HG02973 (cell line): ENCODE data around the gene TRIM47.

Experiments used
- ATAC-seq: cut with Tn5 transposase; IDR thresholded peaks from one replicate; pipeline ENCODE4 v1.9.1; 2021; ENCODE audit warnings: moderate library complexity; ENCODE audit not compliant: unreplicated experiment

Gene TRIM47

DNA sequence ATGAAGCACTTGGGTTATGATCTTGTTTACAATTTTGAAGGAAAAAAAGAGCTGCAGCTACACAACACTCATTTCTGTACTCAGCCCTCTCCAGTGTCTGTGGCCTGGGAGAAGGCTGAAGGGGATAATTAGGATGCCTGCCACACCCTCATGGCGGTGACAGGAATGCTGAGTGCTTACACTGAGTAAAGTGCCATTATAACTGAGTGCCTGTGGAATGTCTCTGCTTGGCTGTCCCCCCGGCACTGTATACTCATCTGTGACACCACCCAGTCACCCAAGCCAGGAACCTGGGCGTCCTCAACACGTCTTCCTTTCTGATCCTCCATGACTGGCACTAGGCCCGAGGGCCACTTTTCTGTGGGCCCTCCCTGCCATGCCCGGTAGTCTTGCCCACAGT lies 29.8 kb upstream of the TRIM47 start:
- no peak for ATAC-seq

DNA sequence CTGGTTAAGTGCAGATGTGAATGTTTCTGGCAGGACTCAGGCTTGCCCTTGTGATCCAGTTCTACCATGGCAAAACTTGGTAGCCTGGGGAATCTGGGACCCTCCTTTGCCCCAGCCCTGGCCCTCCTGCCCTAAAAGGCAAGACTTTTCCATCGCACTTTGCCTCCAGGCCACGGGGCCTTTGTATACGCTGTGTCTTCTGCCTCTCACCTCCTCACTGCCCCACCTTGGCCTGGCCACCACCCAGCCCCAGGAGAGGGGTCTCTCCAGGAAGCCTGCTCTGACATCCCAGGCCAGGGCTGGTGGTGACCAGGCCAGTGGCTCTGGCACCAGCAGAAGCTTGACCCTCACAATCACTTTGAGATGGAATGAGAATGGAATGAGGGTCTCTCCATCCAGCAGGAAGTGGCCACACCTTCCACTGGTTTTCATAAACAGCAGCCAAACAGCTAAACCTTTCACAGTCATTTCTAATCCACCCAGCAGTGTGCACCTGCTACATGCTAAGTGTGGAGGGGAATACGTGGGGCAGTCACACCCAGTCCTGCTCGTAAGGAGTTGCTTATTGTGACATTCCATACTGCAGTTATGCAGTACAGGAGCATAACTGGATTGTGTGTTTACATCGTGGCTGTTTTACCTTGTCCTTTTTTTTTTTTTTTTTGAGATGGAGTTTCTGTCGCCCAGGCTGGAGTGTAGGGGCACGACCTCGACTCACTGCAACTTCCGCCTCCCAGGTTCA lies 27.9 kb upstream of the TRIM47 start:
- ATAC-seq = no peak

DNA sequence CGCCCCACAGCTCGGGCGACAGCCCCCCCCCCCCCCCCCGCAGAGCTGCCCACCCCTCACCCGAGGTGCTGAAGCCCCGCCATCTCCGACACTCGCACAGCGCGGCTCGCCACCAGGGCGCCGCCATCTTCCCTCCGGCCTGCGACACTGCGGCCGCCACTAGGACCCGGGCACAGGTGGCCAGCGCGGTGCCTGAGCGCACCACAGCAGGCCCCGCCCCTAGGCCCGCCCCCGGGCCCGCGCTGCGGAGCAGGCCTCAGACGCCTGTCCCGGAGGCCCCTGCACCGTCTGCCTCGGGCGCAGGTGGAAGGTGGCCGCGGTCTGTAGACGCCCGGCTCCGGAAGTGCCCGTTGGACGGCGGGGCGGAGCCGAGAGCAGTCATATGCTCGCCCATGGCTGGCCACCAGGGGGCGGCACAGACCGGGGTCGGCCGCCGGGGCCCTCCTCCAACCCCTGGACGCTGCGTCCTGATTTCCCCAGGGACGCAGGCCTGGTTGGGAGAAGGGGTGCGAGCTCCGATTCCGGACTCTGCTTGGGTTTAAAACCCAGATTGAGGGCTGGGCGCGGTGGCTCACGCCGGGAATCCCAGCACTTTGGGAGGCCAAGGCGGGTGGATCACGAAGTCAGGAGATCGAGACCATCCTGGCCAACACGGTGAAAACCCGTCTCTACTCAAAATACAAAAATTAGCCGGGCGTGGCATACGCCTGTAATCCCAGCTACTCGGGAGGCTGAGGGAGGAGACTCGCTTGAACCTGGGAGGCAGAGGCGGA lies 26.6 kb upstream of the TRIM47 start, which contains the start of gene MRPL38:
TSS of gene MRPL38 (minus strand) at position 136 of the 773 bp plus-strand sequence. CDS start at position 127, 9 bp downstream.
- peak; percentile 85 for ATAC-seq

DNA sequence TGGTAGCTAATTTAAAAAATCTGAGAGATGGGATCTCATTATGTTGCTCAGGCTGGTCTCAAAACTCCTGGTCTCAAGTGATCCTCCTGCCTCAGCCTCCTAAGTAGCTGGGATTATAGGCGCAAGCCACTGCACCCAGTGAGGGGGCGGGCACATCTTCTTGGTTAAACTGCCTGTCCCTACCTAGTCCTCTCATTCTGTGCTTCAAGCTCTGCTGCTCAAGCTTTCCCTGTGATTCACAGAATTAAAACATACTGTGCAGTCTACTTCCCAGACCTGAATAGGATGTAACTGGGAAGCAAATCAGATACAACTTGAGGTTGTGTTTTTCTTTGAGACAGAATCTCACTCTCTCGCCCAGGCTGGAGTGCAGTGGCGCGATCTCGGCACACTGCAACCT lies 24.0 kb upstream of the TRIM47 start:
- no peak for ATAC-seq

DNA sequence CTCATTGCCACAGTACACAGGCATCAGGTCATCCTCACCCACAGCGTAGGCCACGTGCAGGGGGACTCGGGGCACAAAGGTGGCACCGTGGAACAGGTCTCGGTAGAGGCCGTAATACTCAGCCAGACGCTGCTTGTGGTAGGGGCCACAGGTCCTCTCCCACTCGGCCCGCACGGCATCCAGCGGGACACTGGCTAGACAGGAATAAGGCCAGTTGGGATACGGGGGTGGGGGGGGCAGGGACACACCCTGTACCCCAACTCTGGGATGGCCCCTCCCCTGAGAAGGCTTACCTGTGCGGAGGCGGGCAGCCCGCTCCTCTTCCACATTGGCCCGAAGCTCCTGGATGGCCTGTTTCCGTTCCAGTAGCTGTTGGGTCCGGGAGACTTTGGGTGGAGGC lies 23.3 kb upstream of the TRIM47 start:
- no peak for ATAC-seq

DNA sequence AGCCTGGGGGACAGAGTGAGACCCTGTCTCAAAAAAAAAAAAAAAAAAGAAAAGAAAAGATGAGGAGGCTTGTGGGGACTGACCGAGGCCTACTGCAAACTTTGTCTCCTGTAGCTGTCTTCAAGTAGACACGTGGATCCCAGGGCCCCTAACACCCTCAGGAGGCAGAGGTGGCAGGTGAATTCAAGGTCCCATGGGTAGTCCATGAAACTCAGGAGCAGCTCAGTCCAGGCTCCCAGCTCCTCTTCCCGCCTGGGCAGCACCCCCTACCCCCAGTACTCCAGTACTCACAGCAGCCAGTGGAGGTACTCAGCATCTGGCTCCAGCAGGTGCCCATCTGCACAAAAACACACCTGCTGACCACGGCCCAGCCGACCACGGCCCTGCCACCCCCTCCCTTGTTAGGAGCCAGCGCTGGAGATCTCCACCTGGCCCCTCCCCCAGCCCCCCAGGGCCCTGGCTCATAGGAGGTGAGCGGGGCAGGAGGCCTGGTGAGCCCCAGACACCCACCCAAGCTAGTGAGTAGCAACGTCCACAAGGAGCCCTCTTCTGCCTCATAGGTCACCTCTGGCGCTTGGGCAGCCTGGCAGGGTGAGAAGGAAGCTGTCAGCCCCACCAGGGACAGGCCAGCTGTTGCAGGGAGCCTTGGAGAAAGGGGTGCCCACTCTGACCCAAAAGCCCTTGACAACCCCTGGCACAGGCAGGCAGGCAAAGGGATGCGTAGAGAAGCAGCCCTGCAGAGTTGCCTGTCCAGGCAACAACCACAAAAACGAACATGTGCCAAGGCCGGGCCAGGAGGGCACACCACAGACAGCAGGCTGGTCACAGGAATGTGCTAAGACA lies 22.5 kb upstream of the TRIM47 start:
- no peak for ATAC-seq

DNA sequence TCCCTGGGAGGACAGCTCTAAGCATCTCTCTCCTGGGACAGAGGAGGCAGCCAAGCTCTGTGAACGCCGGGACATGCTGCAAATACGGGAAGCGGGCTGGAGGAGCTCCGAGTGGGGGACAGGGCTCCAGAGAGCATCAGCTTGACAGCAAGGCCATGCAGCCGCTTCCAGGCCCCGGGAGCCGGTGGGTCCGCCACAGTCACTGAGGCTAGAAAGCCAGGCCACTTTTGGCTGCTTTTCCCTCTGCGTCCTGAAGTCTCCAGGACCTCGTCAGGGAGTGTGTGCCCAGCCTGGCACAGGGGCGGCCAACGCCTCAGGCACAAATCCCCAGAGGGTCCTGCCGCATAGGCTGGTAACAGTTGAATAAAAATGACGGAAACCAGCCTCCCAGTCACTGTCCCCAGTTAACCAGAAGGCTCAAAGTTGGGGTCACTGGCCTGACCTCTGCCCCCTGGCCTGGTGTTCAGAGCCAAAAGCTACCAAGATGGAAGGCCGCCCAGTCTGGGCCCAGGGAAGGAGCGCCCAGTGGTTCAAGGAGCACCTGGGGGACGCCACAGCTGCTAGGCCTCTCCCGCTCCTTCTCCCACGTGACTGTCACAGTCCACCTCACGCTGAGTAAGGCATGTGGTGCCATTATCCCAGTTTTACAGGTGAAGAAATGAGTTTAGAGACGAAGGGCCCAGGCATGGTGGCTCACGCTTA lies 21.5 kb upstream of the TRIM47 start:
- no peak for ATAC-seq

DNA sequence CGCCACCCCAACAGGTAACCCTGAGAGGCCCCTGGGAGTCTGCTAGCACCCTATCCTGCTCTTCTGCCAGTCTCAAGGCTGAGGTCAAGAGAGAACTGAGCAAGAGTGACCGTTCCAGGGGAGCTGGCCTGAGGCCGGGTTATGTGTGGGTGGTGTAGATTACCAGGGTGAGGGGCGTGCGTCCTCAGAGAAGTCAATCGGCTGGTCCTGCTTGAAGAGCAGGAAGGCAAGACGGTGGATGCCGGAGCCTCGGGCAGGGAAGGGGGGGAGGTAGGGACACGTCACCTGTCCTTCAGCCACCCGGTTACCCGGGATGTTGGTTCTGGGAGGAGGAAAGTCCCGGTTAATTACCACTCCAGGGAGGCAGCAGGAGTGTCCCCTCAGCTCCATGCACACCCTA lies 21.0 kb upstream of the TRIM47 start:
- ATAC-seq = no peak

DNA sequence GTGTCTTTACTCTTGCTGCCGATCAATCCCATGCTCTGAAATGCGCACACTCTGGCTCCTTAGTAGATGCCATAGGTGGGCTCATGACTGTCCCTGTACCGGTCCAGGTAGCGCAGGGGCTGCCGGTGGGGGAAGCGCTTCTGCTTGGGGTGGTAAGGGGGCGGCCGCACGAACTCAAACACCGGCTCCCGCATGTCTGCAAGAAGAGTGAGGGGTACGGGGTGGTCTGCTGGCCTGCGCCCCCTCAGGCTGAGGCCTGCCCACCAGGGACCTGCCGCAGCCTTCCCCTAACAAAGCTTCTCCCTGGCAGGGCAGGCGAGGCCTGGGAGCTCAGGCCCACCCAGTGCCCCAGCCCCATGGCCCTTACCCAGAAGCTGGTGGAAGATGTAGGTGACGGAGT lies 20.4 kb upstream of the TRIM47 start:
- no peak for ATAC-seq

DNA sequence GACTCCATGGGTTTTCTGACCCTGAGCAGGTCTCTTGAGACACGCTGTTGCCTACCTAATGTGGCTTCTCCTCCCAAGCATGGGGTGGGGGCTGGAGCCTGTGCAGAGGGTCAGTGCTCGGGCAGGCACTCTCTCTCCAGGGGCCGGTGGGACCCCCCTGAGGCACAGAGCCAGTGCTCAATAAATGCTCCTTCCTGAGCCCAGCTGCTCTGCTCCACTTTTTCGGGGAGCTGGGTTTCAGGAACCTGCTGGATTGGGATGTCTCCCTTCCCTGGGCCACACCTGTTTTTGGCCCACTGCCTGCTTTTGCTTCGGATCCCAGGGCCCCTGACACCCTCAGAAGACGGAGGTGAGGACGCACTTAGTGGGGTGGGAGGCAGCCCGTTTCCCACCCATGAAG lies 19.7 kb upstream of the TRIM47 start:
- no peak for ATAC-seq

DNA sequence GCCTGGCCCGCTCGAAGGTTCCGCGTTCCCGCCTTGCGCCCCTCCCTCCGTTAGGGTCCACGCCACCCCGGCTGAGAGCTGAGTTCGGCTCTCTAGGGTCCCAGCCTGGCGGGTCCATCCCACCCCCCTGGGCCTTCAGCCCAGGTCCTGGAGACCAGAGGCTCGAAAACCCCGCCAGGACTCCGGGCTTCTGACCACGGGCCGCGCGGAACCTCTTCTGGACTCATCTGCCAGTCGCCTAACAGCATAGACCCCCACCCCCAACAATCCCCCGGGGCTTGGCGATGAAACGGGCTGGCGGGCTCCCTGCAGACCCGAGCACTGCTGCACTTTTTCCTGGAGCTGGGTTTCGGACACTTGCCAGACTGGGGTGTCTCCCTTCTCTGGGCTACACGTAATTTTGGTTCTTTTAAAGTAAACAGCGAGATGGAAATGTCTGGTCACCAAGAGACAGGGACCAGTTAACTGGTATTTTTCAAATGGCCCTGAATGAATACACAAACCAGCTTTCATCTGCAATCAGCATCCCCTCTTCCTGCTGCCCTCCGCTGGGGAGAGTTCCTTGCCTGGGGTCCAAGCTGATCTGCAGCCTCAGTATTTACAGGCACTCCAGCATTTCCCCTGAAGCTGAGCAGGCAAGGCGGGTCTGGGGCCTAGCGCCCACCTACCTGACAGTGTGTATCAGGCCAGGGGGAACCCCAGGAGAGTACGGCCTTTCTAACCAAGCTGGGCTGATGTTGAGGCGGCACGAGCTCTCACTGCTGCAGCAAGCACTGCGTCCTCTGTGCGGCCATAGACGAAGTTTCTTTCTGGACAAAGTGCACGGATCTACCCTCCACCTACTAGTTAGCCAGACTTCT lies 19.0 kb upstream of the TRIM47 start:
- ATAC-seq = no peak

DNA sequence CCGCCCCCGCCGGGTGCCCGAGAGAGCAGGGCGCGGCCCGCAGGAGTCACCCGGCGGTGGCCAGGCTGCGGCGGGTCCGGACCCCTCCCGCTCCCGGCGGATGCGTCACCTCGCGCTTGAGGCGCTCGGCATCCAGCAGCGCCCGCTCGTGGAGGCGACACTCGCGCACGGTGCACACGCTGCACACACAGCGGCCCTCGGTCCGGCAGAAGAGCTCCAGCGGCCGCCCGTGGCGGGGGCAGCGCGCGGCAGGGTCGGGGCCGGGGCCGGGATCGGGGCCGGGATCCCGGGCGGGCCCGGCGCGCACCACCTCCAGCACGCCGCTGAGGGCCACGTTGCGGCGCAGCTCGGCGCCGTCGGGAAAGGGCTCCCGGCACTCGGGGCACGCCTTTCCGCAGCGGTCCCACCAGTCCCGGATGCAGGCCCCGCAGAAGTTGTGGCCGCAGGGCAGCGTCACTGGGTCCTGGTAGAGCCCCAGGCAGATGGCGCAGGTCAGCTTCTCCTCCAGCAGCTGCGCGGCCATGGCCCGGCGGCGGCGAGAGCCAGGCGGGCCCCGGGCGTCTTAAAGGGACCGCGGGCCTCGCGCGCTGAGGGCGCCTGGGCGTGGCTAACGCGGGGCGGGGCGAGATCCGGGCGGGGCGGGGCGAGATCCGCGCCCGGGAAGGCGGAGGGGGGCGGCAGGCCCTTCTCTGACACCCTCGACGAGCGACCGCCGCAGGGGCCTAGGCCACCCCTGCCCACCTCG lies 18.2 kb upstream of the TRIM47 start, which contains the start of gene TRIM65:
TSS of gene TRIM65 (minus strand) at position 537 of the 745 bp plus-strand sequence. CDS start at position 523, 14 bp downstream.
- peak; percentile 38 for ATAC-seq

DNA sequence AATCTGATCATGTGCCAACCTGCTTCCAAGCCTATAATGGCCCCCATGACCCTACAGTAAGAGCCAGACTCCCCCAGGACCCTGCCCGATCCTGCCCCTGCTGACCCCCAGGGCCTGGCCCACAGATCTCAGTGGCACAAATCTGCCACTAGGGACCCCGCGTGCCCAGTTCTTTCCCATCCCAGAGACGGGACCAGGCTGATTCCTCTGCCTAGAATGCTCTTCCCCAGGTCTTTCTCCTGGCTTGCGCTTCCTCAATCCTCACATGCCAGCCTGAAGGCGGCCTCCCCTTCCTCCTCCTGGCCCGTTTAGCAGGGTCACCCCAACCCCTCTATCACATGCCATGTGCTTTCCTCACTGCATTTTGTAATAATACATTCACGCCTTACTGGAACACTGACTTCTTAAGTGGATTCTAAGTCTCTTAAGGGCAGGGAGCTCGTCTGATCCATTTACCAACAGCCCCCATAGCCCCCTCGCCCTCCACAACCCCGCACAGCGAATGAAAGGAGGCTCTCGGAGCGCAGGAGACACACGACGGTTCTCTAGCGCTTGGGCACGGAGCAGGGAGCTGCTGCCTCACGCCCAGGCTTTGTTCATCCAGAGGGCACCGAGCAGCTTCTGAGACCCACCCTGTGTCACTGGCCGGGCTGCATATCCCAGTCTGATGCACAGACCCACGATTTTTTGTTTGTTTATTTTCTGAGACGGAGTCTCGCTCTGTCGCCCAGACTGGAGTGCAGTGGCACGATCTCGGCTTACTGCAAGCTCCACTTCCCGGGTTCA lies 17.2 kb upstream of the TRIM47 start:
- no peak for ATAC-seq

DNA sequence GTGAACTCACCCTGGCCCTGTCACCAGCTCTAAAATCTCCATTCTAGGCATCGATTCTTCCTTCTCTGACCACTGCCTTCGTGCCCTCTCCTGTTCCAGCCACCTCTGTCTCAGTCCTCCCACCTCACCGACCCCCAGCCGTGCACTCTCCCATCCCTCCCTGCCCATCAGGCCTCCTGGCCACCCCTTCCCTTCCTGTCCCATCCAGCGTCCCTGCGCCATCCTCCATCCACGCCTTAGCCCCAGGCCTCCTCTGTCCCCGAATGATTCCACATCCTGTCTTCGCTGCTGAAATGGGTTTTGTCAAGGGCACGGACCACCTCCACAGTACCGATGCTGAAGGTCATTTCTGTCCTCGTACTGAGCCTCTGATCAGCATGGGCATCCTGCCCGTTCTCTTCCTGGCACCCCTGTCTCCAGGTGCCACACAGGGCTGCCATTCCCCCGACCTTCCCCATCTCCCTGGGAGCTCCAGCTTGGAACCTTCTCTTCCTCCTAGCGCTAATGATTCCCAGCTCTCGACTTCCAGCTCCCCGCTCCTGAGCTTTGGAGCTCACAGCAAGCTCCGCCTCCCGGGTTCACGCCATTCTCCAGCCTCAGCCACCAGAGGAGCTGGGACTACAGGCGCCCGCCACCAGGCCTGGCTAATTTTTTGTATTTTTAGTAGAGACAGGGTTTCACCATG lies 15.8 kb upstream of the TRIM47 start:
- no peak for ATAC-seq

DNA sequence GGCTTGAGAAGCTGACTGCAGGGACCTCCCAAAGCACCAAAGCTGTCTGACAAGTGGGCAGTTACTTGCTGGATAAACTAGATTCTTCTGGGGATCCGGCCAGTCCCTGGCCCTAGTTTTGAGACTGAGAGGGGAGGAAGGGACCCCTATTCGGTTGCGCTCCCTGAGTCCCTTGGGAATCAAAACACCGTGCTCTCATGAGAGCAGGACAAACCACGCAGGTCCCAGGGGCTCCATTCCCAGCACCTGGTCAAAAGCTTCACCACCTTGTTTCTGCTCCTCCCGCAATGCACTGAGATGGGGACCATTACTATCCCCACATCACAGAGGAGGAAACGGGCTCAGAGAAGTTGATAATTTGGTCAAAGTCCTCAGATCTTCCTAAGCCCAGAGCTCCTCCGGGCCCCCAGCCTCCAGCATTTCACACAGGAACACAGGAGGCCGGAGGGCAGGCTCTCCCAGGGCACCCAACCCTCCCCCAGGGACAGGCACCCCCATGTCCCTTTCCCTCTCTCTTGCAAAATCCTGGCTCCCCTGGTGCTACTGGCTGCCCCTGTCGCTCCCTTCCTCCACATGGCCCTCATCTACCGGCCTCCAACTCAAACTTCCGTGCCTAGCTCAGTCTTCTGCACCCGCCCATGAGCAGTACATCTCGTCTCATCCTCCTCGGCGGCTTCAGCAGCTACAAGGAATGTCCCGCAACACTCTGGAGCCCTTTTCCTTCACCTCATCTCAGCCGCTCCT lies 15.1 kb upstream of the TRIM47 start:
- ATAC-seq = no peak

DNA sequence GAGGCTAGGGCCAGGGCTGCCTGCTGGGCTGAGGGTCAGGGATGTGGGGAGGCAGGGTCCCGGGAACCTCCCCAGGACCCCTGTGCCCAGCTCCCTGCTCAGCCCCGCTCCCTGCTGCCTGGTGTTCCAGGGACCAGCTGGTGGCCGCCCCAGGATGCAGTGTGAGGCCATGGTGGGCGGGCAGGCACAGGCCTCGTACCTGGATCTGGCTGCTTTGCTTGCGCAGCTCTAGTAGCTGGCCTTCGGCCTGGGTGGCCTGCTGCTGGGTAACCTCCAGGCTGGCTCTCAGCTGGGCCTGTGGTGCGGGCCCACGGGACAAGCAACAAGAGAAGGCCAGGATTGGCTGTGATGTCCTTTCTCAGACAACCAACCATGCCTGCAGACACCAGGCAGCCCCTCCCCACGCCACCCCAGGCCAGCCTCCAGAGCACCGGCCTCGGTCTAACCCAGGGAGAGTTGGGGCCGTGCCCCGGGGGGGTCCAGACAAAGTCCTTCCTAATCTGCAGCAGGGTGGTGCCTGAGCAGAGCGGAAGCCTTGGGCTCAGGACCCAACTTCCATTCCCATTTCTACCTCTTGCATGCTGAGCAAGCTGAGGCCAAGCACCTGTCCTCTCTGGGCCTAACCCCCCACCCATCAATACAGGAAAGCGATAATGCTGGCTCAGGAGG lies 14.3 kb upstream of the TRIM47 start:
- ATAC-seq = no peak
